D721Med (cell line): ENCODE results near the gene NBAS.

Source experiments
- DNase-seq: peaks from one replicate; pipeline ENCODE4 v3.0.0; 2011; ENCODE audit warnings: low spot score; ENCODE audit not compliant: insufficient read length
- FAIRE-seq: peaks from 2 replicates; lab custom pipeline; 2011; peaks lifted over from hg19 to GRCh38; lab: Jason Lieb, UNC
- CTCF ChIP-seq: IDR thresholded peaks from 2 replicates; pipeline ENCODE4 v1.5.1; 2012; ENCODE audit warnings: mild to moderate bottlenecking, control low read depth; ENCODE audit not compliant: insufficient read depth; ENCODE audit errors: missing control alignments

Gene NBAS

DNA sequence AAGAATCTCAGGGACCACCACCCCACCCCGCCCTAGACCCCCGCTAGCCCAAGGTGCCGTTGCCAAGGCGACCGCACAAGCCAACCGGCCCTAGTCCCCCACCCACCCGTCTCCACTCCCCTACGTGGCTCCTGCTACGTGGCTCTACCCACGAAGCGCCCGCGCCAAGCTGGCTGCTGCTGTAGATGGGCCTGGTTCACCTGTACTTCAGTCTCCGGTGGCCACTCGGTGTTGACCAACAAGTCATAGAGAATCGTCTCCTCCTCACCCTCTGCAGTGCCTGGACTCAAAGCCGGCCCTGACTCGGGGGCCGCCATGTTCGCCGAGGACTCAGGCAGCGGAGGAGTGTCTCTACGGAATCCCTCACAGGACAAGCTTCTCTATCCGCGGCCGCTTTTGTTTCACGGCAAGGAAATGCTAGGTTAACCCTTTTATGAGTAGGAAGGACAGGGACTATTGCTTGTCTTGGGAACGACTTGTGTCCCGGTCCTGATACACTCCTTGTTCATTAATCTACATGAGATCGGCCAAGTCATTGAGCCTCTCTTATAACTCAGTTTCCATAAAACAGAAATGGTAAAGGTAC lies at the start of gene NBAS:
Gene NBAS (minus strand): TSS at position 347 of the 586 bp plus-strand sequence. CDS start 30 bp downstream, at position 317.
- peak; percentile 29 for DNase-seq
- TF ChIP-seq CTCF, result no peak
- FAIRE-seq, result no peak

GRCh38 chr2:15610430-15610952 lies 49.4 kb upstream of the NBAS start:
- no peak for TF ChIP-seq CTCF
- FAIRE-seq (no peak), DNase-seq (no peak)

- FAIRE-seq, result no peak
- TF ChIP-seq CTCF, result no peak
- DNase-seq, result no peak
Observed at GRCh38 chr2:15609341-15610042, 48.4 kb upstream of the NBAS start.

DNA sequence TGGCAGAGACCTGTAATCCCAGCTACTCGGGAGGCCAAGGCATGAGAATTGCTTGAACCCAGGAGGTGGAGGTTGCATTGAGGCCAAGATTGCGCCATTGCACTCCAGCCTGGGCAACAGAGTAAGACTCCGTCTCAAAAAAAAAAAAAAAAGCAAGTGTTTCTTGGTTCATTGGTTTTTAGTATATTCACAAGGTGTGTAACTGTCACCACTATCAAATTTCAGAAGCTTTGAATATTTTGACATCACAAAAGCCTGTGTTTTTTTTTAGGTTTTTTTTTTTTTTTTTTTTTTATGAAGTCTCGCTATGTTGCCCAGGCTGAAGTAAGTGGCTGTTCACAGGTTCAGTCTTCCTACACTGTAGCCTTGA lies 47.2 kb upstream of the NBAS start:
- no peak for TF ChIP-seq CTCF
- FAIRE-seq, result no peak
- no peak for DNase-seq

- no peak for TF ChIP-seq CTCF
- FAIRE-seq, result no peak
- DNase-seq, result no peak
Observed at GRCh38 chr2:15607709-15608391, 46.7 kb upstream of the NBAS start.

DNA sequence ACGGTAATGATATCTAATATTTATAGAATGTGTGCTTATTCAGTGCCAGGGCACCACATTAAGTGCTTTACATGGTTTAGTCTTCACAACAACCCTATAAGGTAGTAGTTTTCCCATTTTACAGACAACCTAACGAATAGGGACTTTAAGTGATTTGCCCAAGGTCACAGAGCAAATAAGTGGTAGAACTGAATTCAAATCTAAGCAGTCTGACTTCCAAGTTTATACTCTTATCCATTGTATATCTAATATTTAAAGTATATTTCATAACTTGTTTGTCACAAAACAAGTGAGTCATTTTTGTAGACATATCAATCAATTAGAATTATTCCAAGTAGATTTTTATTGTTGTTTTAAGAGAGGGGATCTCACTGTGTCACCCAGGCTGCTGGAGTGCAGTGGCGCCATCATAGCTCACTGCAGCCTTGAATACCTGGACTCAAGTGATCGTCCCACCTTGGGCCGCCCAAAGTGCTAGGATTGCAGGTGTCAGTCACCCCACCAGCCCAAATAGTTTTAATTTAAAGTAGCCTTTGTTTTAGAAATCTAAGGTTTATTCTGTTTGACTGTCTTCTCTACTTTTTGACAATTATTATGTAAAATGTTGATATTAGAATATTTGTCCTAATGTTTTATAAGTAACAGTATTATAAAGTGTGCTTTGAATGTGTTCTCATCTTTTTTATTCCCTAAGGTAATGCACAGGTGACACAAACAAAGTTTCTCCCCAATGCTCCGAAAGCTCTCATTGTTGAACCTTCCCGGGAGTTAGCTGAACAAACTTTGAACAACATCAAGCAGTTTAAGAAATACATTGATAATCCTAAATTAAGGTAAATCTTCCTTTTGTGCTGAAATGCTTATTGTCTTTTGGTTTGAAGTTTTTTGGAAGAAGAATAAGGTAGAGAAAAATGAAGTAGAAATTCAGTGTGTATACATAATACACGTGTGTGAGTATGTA lies 45.6 kb upstream of the NBAS start:
- no peak for FAIRE-seq
- no peak for TF ChIP-seq CTCF
- DNase-seq, result no peak
